HG03520 (cell line): ENCODE data around the gene MARK3.

ENCODE experiments used
- ATAC-seq: cut with Tn5 transposase; IDR thresholded peaks from one replicate; pipeline ENCODE4 v1.9.1; 2021; ENCODE audit warnings: mild to moderate bottlenecking, moderate library complexity; ENCODE audit not compliant: unreplicated experiment

Gene MARK3

GRCh38 chr14:103483600-103483999 is 98.4 kb downstream of the MARK3 start:
- ATAC-seq, result no peak

DNA sequence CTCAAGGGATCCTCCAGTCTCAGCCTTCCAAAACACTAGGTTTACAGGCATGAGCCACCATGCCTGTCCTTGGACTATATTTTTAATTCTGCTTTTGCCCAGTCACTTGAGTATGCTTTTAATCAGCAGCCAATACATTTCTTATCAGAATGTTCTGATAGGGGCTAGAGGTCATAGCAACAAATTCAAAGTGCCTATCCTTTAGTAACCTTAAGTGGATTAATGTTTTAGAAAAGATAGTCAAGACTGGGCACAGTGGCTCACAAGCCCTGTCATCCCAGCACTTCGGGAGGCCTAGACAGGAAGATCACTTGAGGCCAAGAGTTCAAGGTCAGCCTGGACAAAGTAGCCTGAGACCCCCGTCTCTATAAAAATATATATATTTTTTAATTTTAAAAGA is 100.3 kb downstream of the MARK3 start:
- ATAC-seq, result no peak

DNA sequence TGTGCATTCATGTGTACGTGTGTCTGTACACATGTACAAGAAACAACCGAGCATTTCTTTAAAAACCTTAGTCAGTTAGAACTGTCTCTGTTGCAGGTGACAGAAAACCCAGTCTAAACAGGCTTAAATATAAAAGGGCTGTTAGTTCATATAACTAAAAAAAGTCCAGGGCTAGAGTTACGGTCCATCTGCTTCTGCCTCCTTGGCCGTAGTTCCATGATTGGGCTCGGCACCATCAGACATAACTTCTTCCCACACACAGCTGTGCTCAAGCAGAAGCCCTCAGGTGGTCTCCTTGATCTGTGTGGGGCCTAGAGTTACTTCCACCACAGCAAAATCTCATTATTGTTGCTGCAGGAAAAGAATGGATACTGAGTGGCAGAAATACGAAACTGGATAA is 102.9 kb downstream of the MARK3 start:
- ATAC-seq, result no peak

DNA sequence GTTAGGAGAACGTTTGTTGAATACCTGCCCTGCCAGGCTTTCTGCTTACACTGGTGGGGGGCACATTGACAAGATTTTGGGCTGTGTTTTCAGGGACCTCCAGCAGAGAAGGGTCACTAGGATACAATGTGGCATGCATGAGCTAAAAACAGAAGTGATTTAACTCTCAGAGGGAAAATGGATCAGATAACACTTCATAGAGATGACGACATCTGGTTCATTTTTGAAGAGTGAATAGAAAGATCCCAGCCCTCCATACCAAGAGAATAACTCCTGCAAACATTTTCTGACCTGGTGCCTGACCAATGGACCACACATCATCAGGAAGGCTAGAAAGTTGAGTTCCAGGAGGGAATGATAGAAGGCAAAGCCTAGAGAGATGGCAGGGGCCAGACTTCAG is 103.7 kb downstream of the MARK3 start:
- ATAC-seq, result no peak

- ATAC-seq, result no peak
Measured at GRCh38 chr14:103489621-103490020, 104.4 kb downstream of the MARK3 start.

DNA sequence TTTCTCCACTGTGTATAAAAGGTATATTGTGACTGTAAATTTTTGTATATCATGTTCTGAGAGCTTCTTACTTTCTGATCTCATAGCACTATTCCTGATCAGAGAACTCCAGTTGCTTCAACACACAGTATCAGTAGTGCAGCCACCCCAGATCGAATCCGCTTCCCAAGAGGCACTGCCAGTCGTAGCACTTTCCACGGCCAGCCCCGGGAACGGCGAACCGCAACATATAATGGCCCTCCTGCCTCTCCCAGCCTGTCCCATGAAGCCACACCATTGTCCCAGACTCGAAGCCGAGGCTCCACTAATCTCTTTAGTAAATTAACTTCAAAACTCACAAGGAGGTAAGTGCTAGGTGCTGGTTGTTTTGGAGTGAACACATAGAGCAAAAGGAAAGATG is 106.5 kb downstream of the MARK3 start:
- no peak for ATAC-seq

DNA sequence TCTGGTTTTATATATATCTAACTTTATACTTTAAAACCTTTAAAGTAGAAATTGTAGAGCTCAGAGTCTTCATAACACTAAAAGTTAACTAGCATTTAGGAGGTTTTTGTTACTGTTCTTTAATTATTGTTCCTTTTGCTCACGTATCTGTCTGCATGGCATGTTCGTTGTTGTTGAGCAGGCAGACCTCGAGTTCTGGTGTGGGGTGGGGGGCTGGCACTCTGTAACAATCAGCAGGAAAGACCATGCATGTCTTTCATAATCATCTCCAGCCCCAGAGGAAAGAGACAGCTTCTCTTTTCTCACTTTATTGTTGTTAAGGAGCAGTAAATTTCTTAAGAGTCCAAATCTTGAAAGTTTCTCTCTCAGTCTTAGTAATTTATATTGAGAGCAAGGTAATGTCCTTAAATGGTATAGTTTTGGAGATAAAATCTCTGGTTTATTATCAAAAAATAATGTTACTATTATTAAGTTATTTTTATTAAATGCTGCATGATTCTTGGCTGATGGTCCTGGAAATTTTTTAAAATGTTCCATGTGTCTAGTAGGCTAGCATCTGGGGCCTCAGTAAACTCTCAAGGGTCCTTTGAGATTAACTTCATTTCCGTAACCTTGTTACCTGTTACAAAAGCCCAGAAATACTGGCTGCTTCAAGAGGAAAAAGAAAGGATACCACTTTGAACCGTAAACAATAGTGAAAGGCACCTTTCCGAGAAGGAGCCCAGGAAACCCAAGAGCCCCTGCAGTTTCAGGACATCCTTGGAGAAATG is 107.1 kb downstream of the MARK3 start:
- no peak for ATAC-seq

DNA sequence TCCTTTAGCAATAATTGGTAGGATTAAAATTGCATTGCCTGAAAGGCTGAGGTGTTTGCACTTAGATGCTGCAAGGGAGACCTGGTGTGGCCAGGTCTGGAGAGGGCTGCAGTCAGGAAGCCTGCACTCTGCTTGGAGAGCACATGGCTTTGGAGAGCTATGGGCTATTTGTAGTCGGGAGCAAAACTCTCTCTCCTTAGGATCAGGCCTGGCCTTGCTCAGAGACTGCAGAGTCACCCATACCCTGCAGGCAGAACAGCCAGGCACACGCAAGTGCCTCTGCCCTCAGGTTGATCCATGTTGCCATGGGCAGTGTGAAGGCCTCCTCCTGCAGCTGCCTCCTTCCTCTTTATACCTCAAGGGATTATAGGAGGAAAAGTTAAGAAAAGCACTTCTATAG is 110.6 kb downstream of the MARK3 start:
- ATAC-seq, result no peak

- no peak for ATAC-seq
Measured at GRCh38 chr14:103496776-103497175, 111.6 kb downstream of the MARK3 start.

DNA sequence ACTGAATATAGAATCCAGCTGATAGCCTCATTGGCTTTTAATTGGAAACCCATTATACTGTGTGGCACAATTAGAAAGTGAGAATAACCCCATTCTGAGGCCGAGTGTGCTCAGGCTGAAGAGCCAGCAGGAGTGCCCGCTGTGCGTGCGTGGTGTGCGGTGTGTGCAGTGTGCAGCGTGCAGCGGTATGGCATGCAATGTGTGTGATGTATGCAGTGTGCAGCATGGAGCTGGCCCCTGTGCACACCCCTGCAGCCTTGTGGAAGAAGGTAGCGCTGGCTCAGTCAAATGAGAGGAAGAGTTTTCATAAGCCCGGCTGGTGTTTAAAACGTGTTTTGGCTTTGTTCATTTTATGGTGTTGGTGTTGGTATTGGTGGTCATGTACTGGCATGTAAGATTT is 114.5 kb downstream of the MARK3 start:
- ATAC-seq, result no peak

GRCh38 chr14:103500148-103500990 is 115.2 kb downstream of the MARK3 start:
- no peak for ATAC-seq

GRCh38 chr14:103501041-103501870 is 116.0 kb downstream of the MARK3 start:
- ATAC-seq, result no peak

GRCh38 chr14:103501921-103502669 is 116.9 kb downstream of the MARK3 start:
- ATAC-seq, result no peak

DNA sequence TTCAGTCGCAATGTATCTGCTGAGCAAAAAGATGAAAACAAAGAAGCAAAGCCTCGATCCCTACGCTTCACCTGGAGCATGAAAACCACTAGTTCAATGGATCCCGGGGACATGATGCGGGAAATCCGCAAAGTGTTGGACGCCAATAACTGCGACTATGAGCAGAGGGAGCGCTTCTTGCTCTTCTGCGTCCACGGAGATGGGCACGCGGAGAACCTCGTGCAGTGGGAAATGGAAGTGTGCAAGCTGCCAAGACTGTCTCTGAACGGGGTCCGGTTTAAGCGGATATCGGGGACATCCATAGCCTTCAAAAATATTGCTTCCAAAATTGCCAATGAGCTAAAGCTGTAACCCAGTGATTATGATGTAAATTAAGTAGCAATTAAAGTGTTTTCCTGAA is 117.7 kb downstream of the MARK3 start:
- ATAC-seq, result no peak

GRCh38 chr14:103503296-103503695 is 118.1 kb downstream of the MARK3 start:
- no peak for ATAC-seq

DNA sequence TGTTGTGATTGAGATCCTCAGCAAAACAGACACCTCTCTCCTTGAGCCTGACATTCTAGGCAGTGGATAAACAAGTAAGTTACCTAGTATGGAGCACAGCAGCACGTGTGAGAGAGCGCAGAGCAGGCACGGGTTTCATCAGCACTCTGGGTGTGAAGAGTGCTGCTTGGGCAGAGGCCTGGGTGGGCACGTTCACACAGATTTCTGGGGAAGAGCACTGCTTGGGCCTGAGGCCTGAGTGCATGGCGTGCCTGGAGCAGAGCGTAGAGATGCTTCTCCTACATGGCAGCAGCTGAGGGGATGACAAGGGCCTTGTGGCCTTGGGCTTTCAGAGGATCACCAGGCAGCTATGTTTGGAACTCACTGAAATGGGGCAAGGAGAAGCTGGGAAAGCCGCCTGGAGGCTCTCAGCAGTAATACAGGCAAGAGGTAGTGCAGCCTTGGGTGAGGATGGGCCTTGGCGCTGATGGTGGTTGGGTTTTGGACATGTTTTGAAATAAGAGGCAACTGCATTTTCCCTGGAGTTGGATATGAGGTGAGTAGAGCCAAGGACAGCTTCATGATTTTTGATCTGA is 119.9 kb downstream of the MARK3 start:
- no peak for ATAC-seq

GRCh38 chr14:103507751-103508150 is 122.5 kb downstream of the MARK3 start:
- no peak for ATAC-seq

GRCh38 chr14:103508521-103509329 is 123.5 kb downstream of the MARK3 start:
- no peak for ATAC-seq
